Activated naive CD8-positive, alpha-beta T cell treated with anti-CD3 and anti-CD28 coated beads, Interleukin-2, amount 10 ng/mL, durations not matched to agents 7 days and 5 days (primary cell): ENCODE results near the gene CIAO2A. TPM values are rescaled to one million over a fixed set of nuclear protein-coding genes. Genes with fewer than 3 reads are reported as not detected.
A peak's percentile ranks its signal among the peaks of the same experiment; 100 is the strongest.
"Not testable (repeated sequence)": the region's sequence is repeated elsewhere in the genome, so short reads cannot be mapped to it uniquely, and the experiment has no call there.

Experiments
- ATAC-seq: fragments of 150-1000 bp; cut with Tn5 transposase; one replicate; pipeline ENCODE4 v1.10.0; 2021; ENCODE audit warnings: low read depth, moderate library complexity
- POLR2A ChIA-PET: fragments of 350-600 bp; sonication (Branson Sonifier 250); formaldehyde crosslinking; loops from one replicate; lab custom pipeline; 2021; ENCODE audit warnings: antibody characterized with exemption; lab: Charles Lee
- DNase-seq: peaks from one replicate; pipeline ENCODE4 v3.0.0; 2021
- H3K27ac Mint-ChIP-seq: one replicate; pipeline ENCODE4 v1.8.0; 2022; ENCODE audit warnings: mild to moderate bottlenecking, mixed read lengths
- H3K27me3 Mint-ChIP-seq: one replicate; pipeline ENCODE4 v1.8.0; 2022; ENCODE audit warnings: mild to moderate bottlenecking, moderate library complexity, mixed read lengths
- H3K36me3 Mint-ChIP-seq: one replicate; pipeline ENCODE4 v1.8.0; 2021; ENCODE audit warnings: mild to moderate bottlenecking, mixed read lengths
- H3K4me1 Mint-ChIP-seq: one replicate; pipeline ENCODE4 v1.8.0; 2021; ENCODE audit warnings: mixed read lengths
- H3K4me3 Mint-ChIP-seq: one replicate; pipeline ENCODE4 v1.8.0; 2022; ENCODE audit warnings: mild to moderate bottlenecking, moderate library complexity, mixed read lengths
- H3K9me3 Mint-ChIP-seq: one replicate; pipeline ENCODE4 v1.8.0; 2021; ENCODE audit warnings: mixed read lengths
- total RNA-seq, 2 experiments: library from RNA; stranded (reverse); gene quantifications; one replicate each; pipeline ENCODE4 v1.2.3, GENCODE V29; 2021

The CIAO2A gene
- total RNA-seq, 2 experiments from 2014 or later: 57.6 to 61.5 TPM

- Mint-ChIP-seq H3K27ac (no peak overlapping the region), H3K4me1 (no peaks in the 10 kb centered on the region), H3K9me3 (no peaks in the 10 kb centered on the region), H3K36me3 (peaks cover 15% of the 10 kb centered on the region), H3K4me3 (no peak overlapping the region), H3K27me3 (no peaks in the 10 kb centered on the region)
- ATAC-seq (no peak), DNase-seq (no peak)
- POLR2A ChIA-PET: interaction anchor here (1.4 kb wide), 1 partner anchor 11 kb away, joined by 4 read pairs; the partner anchor contains the start of gene CIAO2A
Measured at GRCh38 chr15:64082757-64083156, 10.9 kb downstream of the CIAO2A start.

- ATAC-seq, H3K27me3 Mint-ChIP-seq, H3K9me3 Mint-ChIP-seq, H3K4me3 Mint-ChIP-seq, H3K27ac Mint-ChIP-seq, DNase-seq, H3K4me1 Mint-ChIP-seq, POLR2A ChIA-PET: not testable (repeated sequence)
- H3K36me3 Mint-ChIP-seq: peaks cover 11% of the 10 kb centered on the region
Measured at GRCh38 chr15:64073496-64073895, 20.1 kb downstream of the CIAO2A start.

- Mint-ChIP-seq H3K4me3 (no peak overlapping the region), H3K27me3 (no peaks in the 10 kb centered on the region), H3K27ac (no peak overlapping the region), H3K36me3 (peaks cover 11% of the 10 kb centered on the region), H3K4me1 (peaks cover 15% of the 10 kb centered on the region), H3K9me3 (no peaks in the 10 kb centered on the region)
- no peak for ATAC-seq
- no peak for DNase-seq
- POLR2A ChIA-PET: no interaction called here
Measured at GRCh38 chr15:64072812-64073211, 20.8 kb downstream of the CIAO2A start.

GRCh38 chr15:64071931-64072765, 21.5 kb downstream of the CIAO2A start:
- POLR2A ChIA-PET: no interaction called here
- H3K4me3 Mint-ChIP-seq: no peak overlapping the region
- H3K27ac Mint-ChIP-seq: no peak overlapping the region
- no peaks in the 10 kb centered on the region for H3K27me3 Mint-ChIP-seq
- no peak for ATAC-seq
- H3K36me3 Mint-ChIP-seq: peaks cover 9% of the 10 kb centered on the region
- no peaks in the 10 kb centered on the region for H3K9me3 Mint-ChIP-seq
- DNase-seq: no peak
- peaks cover 20% of the 10 kb centered on the region for H3K4me1 Mint-ChIP-seq

- Mint-ChIP-seq H3K27me3 (no peaks in the 10 kb centered on the region), H3K4me1 (peaks cover 18% of the 10 kb centered on the region), H3K27ac (peak overlapping the region; percentile 16), H3K9me3 (no peaks in the 10 kb centered on the region), H3K4me3 (no peak overlapping the region), H3K36me3 (peaks cover 9% of the 10 kb centered on the region)
- no peak for DNase-seq
- POLR2A ChIA-PET: no interaction called here
- ATAC-seq: no peak
Measured at GRCh38 chr15:64070965-64071851, 22.4 kb downstream of the CIAO2A start.

- peaks cover 16% of the 10 kb centered on the region for H3K4me1 Mint-ChIP-seq
- H3K9me3 Mint-ChIP-seq: no peaks in the 10 kb centered on the region
- POLR2A ChIA-PET: interaction anchor here (0.8 kb wide), 1 partner anchor 23 kb away, joined by 3 read pairs; the partner anchor contains the start of gene CIAO2A
Measured at GRCh38 chr15:64070106-64070505, 23.5 kb downstream of the CIAO2A start.

GRCh38 chr15:64068133-64068532, 25.5 kb downstream of the CIAO2A start:
- ATAC-seq: peak; percentile 64
- POLR2A ChIA-PET: interaction anchor here (0.6 to 1.3 kb wide), 5 partner anchors 316 to 529 kb away, joined by 3 to 4 read pairs (median 3); no protein-coding TSS in a partner anchor
- Mint-ChIP-seq H3K4me3 (peak overlapping the region; percentile 37), H3K27me3 (no peaks in the 10 kb centered on the region), H3K27ac (no peak overlapping the region), H3K36me3 (peaks cover 3% of the 10 kb centered on the region), H3K9me3 (no peaks in the 10 kb centered on the region), H3K4me1 (peaks cover 16% of the 10 kb centered on the region)
- no peak for DNase-seq

More at GRCh38 chr15:64070106-64070505, 23.5 kb downstream of the CIAO2A start:
- H3K36me3 Mint-ChIP-seq: peaks cover 8% of the 10 kb centered on the region
- peak overlapping the region; percentile 56 for H3K27ac Mint-ChIP-seq
- DNase-seq (no peak), ATAC-seq (no peak)
- H3K4me3 Mint-ChIP-seq: no peak overlapping the region
- H3K27me3 Mint-ChIP-seq: no peaks in the 10 kb centered on the region

- POLR2A ChIA-PET: interaction anchor here (0.6 to 1.3 kb wide), 4 partner anchors 316 to 499 kb away, joined by 3 to 4 read pairs (median 3); no protein-coding TSS in a partner anchor
- H3K9me3 Mint-ChIP-seq: no peaks in the 10 kb centered on the region
- DNase-seq: peak; percentile 65
- H3K4me1 Mint-ChIP-seq: peaks cover 16% of the 10 kb centered on the region
- H3K27me3 Mint-ChIP-seq: no peaks in the 10 kb centered on the region
- peaks cover 3% of the 10 kb centered on the region for H3K36me3 Mint-ChIP-seq
- peak overlapping the region; percentile 45 for H3K27ac Mint-ChIP-seq
- peak; percentile 76 for ATAC-seq
- H3K4me3 Mint-ChIP-seq: peak overlapping the region; percentile 37
Measured at GRCh38 chr15:64067564-64068030, 26.0 kb downstream of the CIAO2A start.

- H3K9me3 Mint-ChIP-seq: no peaks in the 10 kb centered on the region
- H3K4me1 Mint-ChIP-seq: peaks cover 16% of the 10 kb centered on the region
- peaks cover 3% of the 10 kb centered on the region for H3K36me3 Mint-ChIP-seq
- H3K4me3 Mint-ChIP-seq: no peak overlapping the region
- H3K27ac Mint-ChIP-seq: no peak overlapping the region
- H3K27me3 Mint-ChIP-seq: no peaks in the 10 kb centered on the region
- POLR2A ChIA-PET: no interaction called here
- DNase-seq (no peak), ATAC-seq (no peak)
Measured at GRCh38 chr15:64066451-64066850, 27.2 kb downstream of the CIAO2A start.

GRCh38 chr15:64060716-64061115, 32.9 kb downstream of the CIAO2A start:
- Mint-ChIP-seq H3K27ac (no peak overlapping the region), H3K4me1 (no peaks in the 10 kb centered on the region), H3K36me3 (peaks cover 1% of the 10 kb centered on the region), H3K27me3 (no peaks in the 10 kb centered on the region), H3K9me3 (no peaks in the 10 kb centered on the region), H3K4me3 (no peak overlapping the region)
- ATAC-seq (no peak), DNase-seq (no peak)
- POLR2A ChIA-PET: no interaction called here

- ATAC-seq, H3K9me3 Mint-ChIP-seq, H3K4me3 Mint-ChIP-seq, H3K36me3 Mint-ChIP-seq, H3K27ac Mint-ChIP-seq, H3K27me3 Mint-ChIP-seq, H3K4me1 Mint-ChIP-seq, DNase-seq: not testable (repeated sequence)
- POLR2A ChIA-PET: interaction anchor here (0.7 kb wide), 1 partner anchor 244 kb away, joined by 3 read pairs; no protein-coding TSS in a partner anchor
Measured at GRCh38 chr15:64059104-64059503, 34.5 kb downstream of the CIAO2A start.

- ATAC-seq: no peak
Measured at GRCh38 chr15:64058279-64058678, 35.4 kb downstream of the CIAO2A start.

GRCh38 chr15:64053674-64054073, 40.0 kb downstream of the CIAO2A start:
- H3K36me3 Mint-ChIP-seq, H3K9me3 Mint-ChIP-seq, H3K27me3 Mint-ChIP-seq, H3K27ac Mint-ChIP-seq, H3K4me3 Mint-ChIP-seq, H3K4me1 Mint-ChIP-seq, DNase-seq, POLR2A ChIA-PET, ATAC-seq: not testable (repeated sequence)

More at GRCh38 chr15:64058279-64058678, 35.4 kb downstream of the CIAO2A start:
- Mint-ChIP-seq H3K27me3 (no peaks in the 10 kb centered on the region), H3K4me1 (no peaks in the 10 kb centered on the region), H3K36me3 (peaks cover 1% of the 10 kb centered on the region), H3K27ac (no peak overlapping the region), H3K4me3 (no peak overlapping the region), H3K9me3 (no peaks in the 10 kb centered on the region)
- POLR2A ChIA-PET: no interaction called here
- no peak for DNase-seq
